Uterus (tissue), 4 donors: ENCODE data around the gene STXBP4. TPM values are rescaled to one million over a fixed set of nuclear protein-coding genes. Genes with fewer than 3 reads are reported as not detected.

Experiments
- DNase-seq, 2 donors: peaks; one replicate each; pipeline ENCODE4 v3.0.0-alpha.2; 2019 to 2020
- H3K27ac ChIP-seq, 2 donors: fragments of 200-600 bp; sonication (generic); 1 replicate in 1 of 2; 2 replicates in 1 of 2; pipeline ENCODE4 v1.5.1; 2016 to 2018
- H3K27me3 ChIP-seq, 2 donors: fragments of 200-600 bp; sonication (generic); one replicate each; pipeline ENCODE4 v1.5.1; 2018 to 2019; ENCODE audit warnings: control low read depth in 1 of 2
- H3K36me3 ChIP-seq, 2 donors: fragments of 200-600 bp; sonication (generic); one replicate each; pipeline ENCODE4 v1.5.1; 2019; ENCODE audit warnings: control low read depth in 1 of 2
- H3K4me1 ChIP-seq, 2 donors: fragments of 200-600 bp; sonication (generic); one replicate each; pipeline ENCODE4 v1.5.1; 2018 to 2019; ENCODE audit warnings: control low read depth in 1 of 2
- H3K4me3 ChIP-seq, 2 donors: fragments of 200-600 bp; sonication (generic); 1 replicate in 1 of 2; 2 replicates in 1 of 2; pipeline ENCODE4 v1.5.1; 2018 to 2019; ENCODE audit warnings: mild to moderate bottlenecking in 1 of 2
- H3K9me3 ChIP-seq, 2 donors: fragments of 200-600 bp; sonication (generic); one replicate each; pipeline ENCODE4 v1.5.1; 2019; ENCODE audit warnings: control low read depth in 1 of 2
- CTCF ChIP-seq, 4 experiments: fragments of 200-600 bp in 2 of 4; fragments of 450-650 bp in 2 of 4; sonication (generic) in 2 of 4; IDR thresholded peaks; one replicate each; pipeline ENCODE4 v1.5.1; 2016 to 2019; ENCODE audit warnings: antibody characterized with exemption in 4 of 4, mild to moderate bottlenecking in 2 of 4, moderate library complexity in 1 of 4
- POLR2A ChIP-seq, 2 donors: fragments of 450-650 bp; IDR thresholded peaks; one replicate each; pipeline ENCODE4 v1.6.1; 2016; ENCODE audit warnings: antibody characterized with exemption in 2 of 2, mild to moderate bottlenecking in 1 of 2, moderate library complexity in 1 of 2
- intact Hi-C: fragments of 100-400 bp; cut with DNase I; formaldehyde crosslinking; loops from one replicate; pipeline ENCODE4 v1.15.1; 2023; ENCODE audit warnings: low total_unique reads
- total RNA-seq, 4 donors: library from RNA; depleted of rRNA in 3 of 4; stranded (reverse); fragments of >200 nt in 3 of 4; gene quantifications; one replicate each; pipeline versions ENCODE4 v1.1.0 to v1.2.4, GENCODE V29; 2014 to 2023
- donor health status: DM: yes; HTN: yes; CAD: no.

The STXBP4 gene
- total RNA-seq, 4 donors from 2014 or later: 2.8 to 100 (median 20.9) TPM

- H3K27me3 ChIP-seq: no peaks in the 10 kb centered on the region
- H3K4me1 ChIP-seq: no peaks in the 10 kb centered on the region
- intact Hi-C loops: no loop called here
- TF ChIP-seq CTCF (IDR thresholded peaks at IDR 0.05): no peak
- TF ChIP-seq POLR2A (IDR thresholded peaks at IDR 0.05): no peak
- DNase-seq: no peak
- no peak overlapping the region for H3K27ac ChIP-seq
- no peak overlapping the region for H3K4me3 ChIP-seq
- H3K36me3 ChIP-seq: no peaks in the 10 kb centered on the region
- H3K9me3 ChIP-seq: no peaks in the 10 kb centered on the region
Measured at GRCh38 chr17:54948380-54948779, 20.2 kb upstream of the STXBP4 start.

- H3K27ac ChIP-seq: no peak overlapping the region
- intact Hi-C loops: no loop called here
- H3K36me3 ChIP-seq: no peaks in the 10 kb centered on the region
- H3K4me3 ChIP-seq: no peak overlapping the region
- H3K27me3 ChIP-seq: no peaks in the 10 kb centered on the region
- DNase-seq: no peak
- no peaks in the 10 kb centered on the region for H3K9me3 ChIP-seq
- no peak for TF ChIP-seq POLR2A (IDR thresholded peaks at IDR 0.05)
- TF ChIP-seq CTCF (IDR thresholded peaks at IDR 0.05): no peak
- no peaks in the 10 kb centered on the region for H3K4me1 ChIP-seq
Measured at GRCh38 chr17:54950116-54950515, 18.4 kb upstream of the STXBP4 start.

GRCh38 chr17:54951286-54951685, 17.3 kb upstream of the STXBP4 start:
- TF ChIP-seq POLR2A (IDR thresholded peaks at IDR 0.05) (no peak), CTCF (IDR thresholded peaks at IDR 0.05) (no peak)
- intact Hi-C loops: no loop called here
- no peak overlapping the region for H3K27ac ChIP-seq
- no peak overlapping the region for H3K4me3 ChIP-seq
- DNase-seq: no peak
- H3K27me3 ChIP-seq: no peaks in the 10 kb centered on the region
- H3K9me3 ChIP-seq: no peaks in the 10 kb centered on the region
- no peaks in the 10 kb centered on the region for H3K36me3 ChIP-seq
- H3K4me1 ChIP-seq: no peaks in the 10 kb centered on the region

GRCh38 chr17:54956791-54957190, 11.8 kb upstream of the STXBP4 start:
- DNase-seq: no peak
- H3K27me3 ChIP-seq: no peaks in the 10 kb centered on the region
- intact Hi-C loops: no loop called here
- no peaks in the 10 kb centered on the region for H3K4me1 ChIP-seq
- H3K4me3 ChIP-seq: no peak overlapping the region
- H3K27ac ChIP-seq: no peak overlapping the region
- no peaks in the 10 kb centered on the region for H3K36me3 ChIP-seq
- TF ChIP-seq CTCF (IDR thresholded peaks at IDR 0.05) (no peak), POLR2A (IDR thresholded peaks at IDR 0.05) (no peak)
- H3K9me3 ChIP-seq: no peaks in the 10 kb centered on the region

- DNase-seq: no peak
- H3K36me3 ChIP-seq: no peaks in the 10 kb centered on the region
- peak overlapping the region; percentile 84 to 88 for H3K27ac ChIP-seq
- intact Hi-C loops: no loop called here
- H3K4me3 ChIP-seq: peak overlapping the region; percentile 93
- no peak for TF ChIP-seq POLR2A (IDR thresholded peaks at IDR 0.05)
- TF ChIP-seq CTCF (IDR thresholded peaks at IDR 0.05): peak in 1 of 4 experiments; percentile 50
- no peaks in the 10 kb centered on the region for H3K4me1 ChIP-seq
- H3K27me3 ChIP-seq: no peaks in the 10 kb centered on the region
- H3K9me3 ChIP-seq: no peaks in the 10 kb centered on the region
Measured at GRCh38 chr17:54967621-54968261, 824 bp upstream of the STXBP4 start.
